Esophagus (tissue), 2 donors: Measurements from ENCODE around the gene IQGAP3. TPM values are rescaled to one million over a fixed set of nuclear protein-coding genes. Genes with fewer than 3 reads are reported as not detected.
A peak's percentile ranks its signal among the peaks of the same experiment; 100 is the strongest.

Experiments
- H3K27ac ChIP-seq, 2 donors: one replicate each; pipeline ENCODE4 v1.5.1; 2013; ENCODE audit warnings: low read depth in 2 of 2, mild to moderate bottlenecking in 2 of 2, inconsistent platforms in 1 of 2, low read length in 1 of 2, moderate library complexity in 1 of 2
- H3K27me3 ChIP-seq, 2 donors: one replicate each; pipeline ENCODE4 v1.6.1; 2013; ENCODE audit warnings: low read length in 2 of 2, control low read depth in 1 of 2, mild to moderate bottlenecking in 1 of 2; ENCODE audit not compliant: insufficient read depth in 2 of 2, control insufficient read depth in 1 of 2
- H3K36me3 ChIP-seq, 2 donors: one replicate each; pipeline ENCODE4 v1.6.1; 2013; ENCODE audit warnings: low read length in 1 of 2; ENCODE audit not compliant: control insufficient read depth in 2 of 2, insufficient read depth in 2 of 2
- H3K4me1 ChIP-seq, 2 donors: one replicate each; pipeline ENCODE4 v1.6.1; 2013; ENCODE audit warnings: low read length in 1 of 2; ENCODE audit not compliant: control insufficient read depth in 2 of 2, insufficient read depth in 2 of 2
- H3K4me3 ChIP-seq, 2 donors: one replicate each; pipeline ENCODE4 v1.5.1; 2013; ENCODE audit warnings: low read length in 2 of 2, mild to moderate bottlenecking in 2 of 2, low read depth in 1 of 2, moderate library complexity in 1 of 2
- H3K9me3 ChIP-seq, 2 donors: one replicate each; pipeline ENCODE4 v1.6.1; 2013; ENCODE audit warnings: mild to moderate bottlenecking in 2 of 2, low read depth in 1 of 2, low read length in 1 of 2, moderate library complexity in 1 of 2; ENCODE audit not compliant: control insufficient read depth in 2 of 2, insufficient read depth in 1 of 2
- WGBS, 2 donors: extraction: QIAGEN DNeasy Blood & Tissue Kit; methylation state at CpG; one replicate each; pipeline ENCODE4 v1.1.7; 2013; 5-methylcytosine and 5-hydroxymethylcytosine counted together
- polyA plus RNA-seq, 2 donors: library from polyadenylated mRNA; stranded (reverse); fragments of 200-250 nt; gene quantifications; one replicate each; pipeline ENCODE4 v1.2.3, GENCODE V29; 2013
- donor health status: healthy with polysubstance abuse.
- donor health status: Bipolar disorder and iron deficiency.

Gene IQGAP3
- polyA plus RNA-seq, 2 donors: 3.8 to 7.8 TPM

DNA sequence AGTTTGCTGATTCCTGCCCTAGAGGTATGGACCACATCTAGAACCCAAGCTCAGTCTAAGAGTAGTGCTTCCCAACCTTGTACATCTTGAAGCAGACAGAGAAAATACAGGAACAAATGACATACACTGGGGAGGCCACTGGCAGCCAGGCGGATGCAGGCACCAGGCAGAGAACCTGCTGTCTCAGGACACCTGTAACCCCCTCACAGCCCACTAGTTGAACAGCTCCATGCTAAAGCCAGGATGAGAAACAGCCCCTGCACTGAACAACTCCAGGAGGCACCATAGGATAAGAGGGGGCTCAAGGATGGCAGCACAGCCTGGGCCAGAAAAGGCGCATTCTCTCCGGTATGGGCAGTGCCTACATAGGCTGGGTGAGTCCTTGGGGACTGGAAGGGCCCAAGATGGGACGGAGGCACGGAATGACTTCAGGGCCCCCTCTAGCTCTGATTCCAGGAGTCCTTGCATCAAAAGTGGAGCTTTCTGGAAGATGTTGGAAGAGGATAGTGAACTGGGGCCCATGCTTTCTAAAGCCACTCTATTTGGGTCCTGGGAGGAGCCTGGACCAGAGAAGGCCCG, 87.8 kb downstream of the IQGAP3 start:
- H3K9me3 ChIP-seq: no peaks in the 10 kb centered on the region
- H3K4me3 ChIP-seq: no peak overlapping the region
- H3K4me1 ChIP-seq: peaks cover 10 to 19% of the 10 kb centered on the region in 2 donors
- WGBS, 2 donors: 91 to 93% methylated on average over 6 of the region's 6 CpGs
- H3K27ac ChIP-seq: no peak overlapping the region
- H3K36me3 ChIP-seq: peaks cover 7 to 35% of the 10 kb centered on the region in 2 donors
- no peaks in the 10 kb centered on the region for H3K27me3 ChIP-seq

DNA sequence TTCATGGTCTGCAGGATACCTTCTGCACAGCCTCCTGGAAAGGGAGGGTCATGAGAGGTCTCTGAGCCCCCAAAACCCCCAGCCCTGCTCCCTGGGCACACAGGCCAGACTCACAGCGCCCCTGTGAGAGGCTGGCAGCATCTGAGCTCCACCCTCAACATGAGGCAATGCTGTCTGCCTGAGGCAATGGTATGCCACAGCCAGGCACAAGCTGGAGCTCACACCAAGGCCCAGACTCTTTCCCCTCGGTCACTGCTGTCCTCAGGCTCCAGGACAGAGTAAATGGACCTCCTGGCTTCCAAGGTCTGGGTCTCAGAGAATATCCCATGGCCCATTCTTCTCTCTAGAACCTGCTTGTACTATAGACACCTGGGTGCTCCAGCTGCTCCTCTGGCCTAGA, 89.0 kb downstream of the IQGAP3 start:
- no peak overlapping the region for H3K4me3 ChIP-seq
- peaks cover 15 to 41% of the 10 kb centered on the region in 2 donors for H3K36me3 ChIP-seq
- 77 to 79% methylated on average over 2 of the region's 2 CpGs for WGBS, 2 donors
- no peaks in the 10 kb centered on the region for H3K27me3 ChIP-seq
- H3K4me1 ChIP-seq: peaks cover 9 to 11% of the 10 kb centered on the region in 2 donors
- no peak overlapping the region for H3K27ac ChIP-seq
- no peaks in the 10 kb centered on the region for H3K9me3 ChIP-seq

DNA sequence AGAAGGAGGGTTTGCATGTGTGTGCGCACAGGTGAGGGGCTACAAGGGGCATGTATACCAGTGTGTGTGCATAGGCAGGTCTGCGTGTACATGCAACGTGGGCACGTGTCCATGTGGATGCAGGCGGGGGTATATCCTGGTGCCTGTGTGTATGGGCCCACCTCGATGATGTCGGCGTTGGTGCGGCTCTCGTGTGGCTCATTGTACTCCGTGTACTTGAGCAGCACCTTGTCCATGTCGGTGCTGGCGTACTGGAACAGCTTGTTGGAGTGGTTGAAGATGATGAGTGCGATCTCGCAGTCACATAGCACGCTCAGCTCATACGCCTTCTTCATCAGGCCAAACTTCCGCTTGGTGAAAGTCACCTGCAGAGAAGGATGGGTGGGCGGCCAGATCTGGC, 90.1 kb downstream of the IQGAP3 start:
- no peak overlapping the region for H3K4me3 ChIP-seq
- H3K36me3 ChIP-seq: peaks cover 15 to 46% of the 10 kb centered on the region in 2 donors
- 92 to 94% methylated on average over 19 of the region's 19 CpGs for WGBS, 2 donors
- peaks cover 6 to 7% of the 10 kb centered on the region in 2 donors for H3K4me1 ChIP-seq
- H3K9me3 ChIP-seq: no peaks in the 10 kb centered on the region
- H3K27ac ChIP-seq: no peak overlapping the region
- no peaks in the 10 kb centered on the region for H3K27me3 ChIP-seq

DNA sequence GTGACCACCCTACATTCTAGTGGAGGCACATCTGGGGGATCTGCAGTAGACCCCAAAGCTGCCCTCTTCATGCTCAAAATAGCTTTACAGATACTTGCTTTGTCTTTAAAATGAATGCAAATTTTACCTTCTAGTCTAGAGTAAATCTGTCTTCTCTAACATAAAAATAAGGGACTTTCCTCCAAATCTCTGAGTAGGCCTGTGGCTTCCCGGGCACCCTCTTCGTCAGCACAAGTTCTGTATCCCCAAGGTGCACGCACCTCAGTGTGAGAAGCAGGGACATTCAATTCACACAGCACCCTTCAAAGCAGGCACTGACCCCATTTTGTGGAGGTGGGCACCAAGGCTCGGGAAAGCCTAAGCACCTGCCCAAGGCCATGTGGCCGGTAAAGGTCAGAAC, 90.8 kb downstream of the IQGAP3 start:
- H3K36me3 ChIP-seq: peaks cover 15 to 51% of the 10 kb centered on the region in 2 donors
- peaks cover 4 to 10% of the 10 kb centered on the region in 2 donors for H3K4me1 ChIP-seq
- H3K27ac ChIP-seq: no peak overlapping the region
- 82 to 87% methylated on average over 5 of the region's 5 CpGs for WGBS, 2 donors
- no peaks in the 10 kb centered on the region for H3K27me3 ChIP-seq
- H3K9me3 ChIP-seq: no peaks in the 10 kb centered on the region
- no peak overlapping the region for H3K4me3 ChIP-seq

DNA sequence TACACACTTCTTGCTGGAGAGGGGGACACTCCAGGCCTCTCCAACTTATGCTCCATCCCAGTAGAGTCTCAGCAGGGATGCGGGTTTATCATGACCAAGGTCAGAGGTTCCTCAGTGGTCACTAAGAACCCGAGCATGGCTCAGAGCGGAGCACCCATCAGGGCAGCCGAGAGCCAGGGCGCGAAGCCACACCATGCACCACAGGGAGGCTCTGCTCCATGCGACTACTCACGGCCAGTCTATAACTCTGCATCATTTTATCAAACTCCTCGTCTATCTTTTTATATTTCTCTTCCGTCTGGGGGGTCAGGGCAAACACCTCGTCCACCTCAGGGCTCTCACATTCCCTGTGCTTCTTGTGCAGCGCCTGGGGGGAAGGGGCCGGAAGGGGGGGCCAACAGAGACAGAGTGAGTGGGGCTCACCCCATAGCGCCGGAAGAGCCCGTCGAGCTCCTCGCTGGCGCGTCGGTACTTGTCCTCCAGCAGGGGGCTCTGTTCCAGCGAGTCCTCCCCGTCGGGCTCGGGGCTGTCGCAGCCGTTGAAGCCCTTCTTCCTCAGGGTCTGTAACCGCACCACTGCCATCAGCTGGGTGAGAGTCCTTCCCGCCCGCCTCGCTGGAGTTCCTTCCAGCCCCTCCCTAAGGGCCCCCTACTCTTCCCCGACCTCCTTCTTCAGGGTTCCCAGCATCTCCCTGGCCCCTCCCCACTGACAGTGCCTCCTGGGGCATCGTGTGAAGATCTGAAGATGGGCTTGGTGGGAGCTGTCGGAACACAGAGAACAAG, 91.8 kb downstream of the IQGAP3 start:
- 42 to 47% methylated on average over 34 of the region's 34 CpGs for WGBS, 2 donors
- Histone ChIP-seq H3K4me1 (peaks cover 4 to 10% of the 10 kb centered on the region in 2 donors), H3K9me3 (no peaks in the 10 kb centered on the region), H3K27me3 (no peaks in the 10 kb centered on the region), H3K4me3 (no peak overlapping the region), H3K36me3 (peaks cover 15 to 61% of the 10 kb centered on the region in 2 donors), H3K27ac (peak overlapping the region in 1 of 2 donors; percentile 47)

DNA sequence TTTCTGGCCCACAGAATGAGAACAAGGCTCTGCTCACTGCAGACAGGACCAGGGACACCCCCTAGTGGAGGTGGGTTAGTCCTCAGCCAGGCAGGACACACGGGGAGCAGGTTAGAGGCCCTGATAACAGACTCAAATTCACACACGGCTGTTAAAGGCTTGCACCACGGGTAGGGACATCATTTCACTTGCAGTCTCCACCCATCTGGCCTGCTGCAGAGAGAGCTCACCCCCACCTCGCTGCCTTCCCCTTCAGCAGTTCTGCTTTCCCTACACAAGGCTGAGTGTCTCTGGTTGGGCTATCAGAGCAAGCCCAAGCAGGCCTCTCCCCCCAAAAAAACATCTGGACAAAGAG, 92.4 kb downstream of the IQGAP3 start:
- peak overlapping the region in 1 of 2 donors; percentile 43 for H3K27ac ChIP-seq
- peaks cover 4 to 12% of the 10 kb centered on the region in 2 donors for H3K4me1 ChIP-seq
- H3K36me3 ChIP-seq: peaks cover 22 to 66% of the 10 kb centered on the region in 2 donors
- no peaks in the 10 kb centered on the region for H3K27me3 ChIP-seq
- 50 to 56% methylated on average over 4 of the region's 4 CpGs for WGBS, 2 donors
- H3K9me3 ChIP-seq: no peaks in the 10 kb centered on the region
- no peak overlapping the region for H3K4me3 ChIP-seq

DNA sequence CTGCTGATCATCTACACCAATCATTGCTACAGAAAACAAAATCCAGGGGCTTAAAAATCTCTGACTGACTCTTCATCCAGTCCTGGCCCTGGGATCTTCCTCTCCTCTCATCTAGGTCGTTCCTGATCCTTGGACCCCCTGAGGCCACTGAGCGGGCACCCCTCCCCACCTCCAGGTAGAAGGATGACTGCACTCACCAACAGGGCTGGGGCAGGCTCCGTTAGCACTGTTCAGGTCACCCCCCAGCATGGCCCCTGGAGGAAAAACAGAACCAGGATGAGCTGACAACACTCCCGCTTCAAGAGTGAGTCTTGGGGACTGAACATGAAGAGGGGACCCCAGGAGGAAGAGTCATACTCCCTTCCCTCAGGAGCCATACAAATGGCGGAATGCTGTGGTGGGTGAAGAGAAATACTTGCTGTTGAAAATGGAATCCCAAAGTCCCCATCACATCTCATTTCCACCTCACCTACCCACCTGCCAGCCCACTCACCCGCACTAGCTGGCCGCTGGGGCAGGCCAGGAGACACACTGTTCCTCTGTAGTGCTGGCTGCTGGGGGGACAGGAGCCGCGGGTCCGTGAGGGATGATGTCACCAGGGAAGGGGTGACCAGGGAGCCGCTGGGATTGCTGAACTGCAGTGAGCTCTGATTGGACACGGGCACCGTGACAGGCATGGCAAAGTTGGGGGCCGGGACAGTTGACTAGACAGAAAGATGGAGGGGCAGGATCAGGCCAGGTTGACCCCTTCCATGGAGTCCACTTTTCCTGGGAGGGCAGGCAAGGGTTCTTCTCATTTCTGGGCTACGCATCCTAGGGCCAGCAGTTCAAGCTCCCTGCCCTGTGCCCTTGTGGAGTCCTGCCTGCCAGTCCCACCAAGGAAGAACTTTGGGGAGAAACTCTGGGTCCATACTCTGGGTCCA, 93.0 kb downstream of the IQGAP3 start:
- 90 to 92% methylated on average over 15 of the region's 15 CpGs for WGBS, 2 donors
- no peaks in the 10 kb centered on the region for H3K9me3 ChIP-seq
- peaks cover 0 to 11% of the 10 kb centered on the region in 2 donors for H3K4me1 ChIP-seq
- no peak overlapping the region for H3K4me3 ChIP-seq
- no peaks in the 10 kb centered on the region for H3K27me3 ChIP-seq
- H3K36me3 ChIP-seq: peaks cover 23 to 71% of the 10 kb centered on the region in 2 donors
- H3K27ac ChIP-seq: peak overlapping the region in 1 of 2 donors; percentile 43

DNA sequence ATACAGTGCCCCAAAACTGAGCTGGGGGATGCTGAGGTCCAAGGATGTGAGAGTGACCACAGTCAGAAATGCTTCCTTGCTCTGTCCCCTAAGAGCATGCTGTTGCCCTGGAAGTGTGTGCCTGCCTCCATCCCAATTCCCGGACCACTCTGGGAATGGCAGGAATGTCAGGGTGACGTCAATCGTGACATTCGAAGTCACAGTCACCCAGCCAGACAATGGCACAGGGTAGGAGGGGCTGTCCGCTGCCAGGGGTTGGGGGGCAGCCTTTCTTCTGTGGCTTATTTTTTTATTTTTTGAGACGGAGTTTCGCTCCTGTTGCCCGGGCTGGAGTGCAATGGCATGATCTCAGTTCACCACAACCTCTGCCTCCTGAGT, 94.1 kb downstream of the IQGAP3 start:
- Histone ChIP-seq H3K27ac (peak overlapping the region; percentile 6 to 53), H3K36me3 (peaks cover 26 to 76% of the 10 kb centered on the region in 2 donors), H3K4me1 (peaks cover 0 to 11% of the 10 kb centered on the region in 2 donors), H3K4me3 (no peak overlapping the region), H3K9me3 (no peaks in the 10 kb centered on the region), H3K27me3 (no peaks in the 10 kb centered on the region)
- WGBS, 2 donors: 93 to 95% methylated on average over 8 of the region's 8 CpGs

DNA sequence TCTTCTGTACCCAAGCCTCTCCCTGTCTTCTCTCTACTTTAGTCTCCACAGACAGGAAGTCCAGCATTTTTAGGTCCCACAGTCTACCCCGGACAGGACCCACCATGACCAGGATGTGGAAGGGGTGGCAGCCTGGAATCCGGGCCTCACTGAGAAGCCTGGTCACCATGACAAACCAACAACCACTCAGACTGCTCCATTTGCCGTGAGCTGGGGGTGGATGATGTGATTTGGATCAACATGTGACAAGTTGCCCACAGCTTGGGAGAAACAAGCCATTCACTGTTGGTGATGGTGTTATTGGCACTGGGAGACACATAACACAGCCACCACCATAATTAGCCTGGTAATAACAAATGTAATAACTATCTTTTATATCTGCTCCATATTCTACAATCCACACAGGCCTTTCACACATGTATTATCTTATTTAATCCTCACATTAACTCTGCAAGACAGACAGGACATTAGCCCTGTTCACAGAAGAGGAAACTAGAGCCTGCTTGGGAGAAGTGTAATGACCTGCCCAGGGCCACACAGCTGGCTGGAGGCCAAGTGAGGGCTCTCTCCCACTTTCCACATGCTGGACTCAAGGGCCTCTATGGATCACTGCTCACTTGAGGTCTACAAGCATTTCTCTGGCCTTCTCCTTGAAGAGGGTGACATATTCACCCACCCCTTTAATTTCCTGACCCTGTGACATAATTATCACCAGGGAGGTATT, 94.7 kb downstream of the IQGAP3 start:
- peaks cover 0 to 11% of the 10 kb centered on the region in 2 donors for H3K4me1 ChIP-seq
- no peaks in the 10 kb centered on the region for H3K9me3 ChIP-seq
- WGBS, 2 donors: 64 to 67% methylated on average over 3 of the region's 3 CpGs
- no peak overlapping the region for H3K4me3 ChIP-seq
- no peaks in the 10 kb centered on the region for H3K27me3 ChIP-seq
- peak overlapping the region; percentile 53 to 76 for H3K27ac ChIP-seq
- peaks cover 26 to 71% of the 10 kb centered on the region in 2 donors for H3K36me3 ChIP-seq
